Measurements from ENCODE around the gene NTSR1.

GRCh38 chr20:62725596-62726268 is 17.1 kb downstream of the NTSR1 start:
- TF ChIP-seq CTCF (IDR thresholded peaks at IDR 0.05) (no peak), EZH2 (IDR thresholded peaks at IDR 0.05) (no peak)

Data from neural progenitor cell (in vitro differentiated cells).